ENCODE data around the gene MINDY1.

The MINDY1 gene

GRCh38 chr1:150999926-151000325 is 6.8 kb downstream of the MINDY1 start:
- Histone ChIP-seq H3K4me3 (ENCODE audit: low read depth, low read length) (no peak overlapping the region), H3K9me3 (ENCODE audit: severe bottlenecking) (no peaks in the 10 kb centered on the region), H3K27ac (no peak overlapping the region), H3K36me3 (peaks cover 44% of the 10 kb centered on the region), H3K27me3 (ENCODE audit: insufficient read depth, low read depth, severe bottlenecking) (no peaks in the 10 kb centered on the region)
- no peak for DNase-seq
- TF ChIP-seq CTCF (IDR thresholded peaks at IDR 0.05; ENCODE audit: low read depth, low read length) = no peak

GRCh38 chr1:150999051-150999674 is 7.5 kb downstream of the MINDY1 start:
- no peak overlapping the region for H3K4me3 ChIP-seq (ENCODE audit: low read depth, low read length)
- no peak for TF ChIP-seq CTCF (IDR thresholded peaks at IDR 0.05; ENCODE audit: low read depth, low read length)
- no peak for DNase-seq
- no peaks in the 10 kb centered on the region for H3K27me3 ChIP-seq (ENCODE audit: insufficient read depth, low read depth, severe bottlenecking)
- H3K36me3 ChIP-seq = peaks cover 44% of the 10 kb centered on the region
- H3K27ac ChIP-seq = no peak overlapping the region
- H3K9me3 ChIP-seq (ENCODE audit: severe bottlenecking) = no peaks in the 10 kb centered on the region

GRCh38 chr1:150997949-150998348 is 8.8 kb downstream of the MINDY1 start:
- Histone ChIP-seq H3K27ac (no peak overlapping the region), H3K9me3 (ENCODE audit: severe bottlenecking) (no peaks in the 10 kb centered on the region), H3K36me3 (peaks cover 44% of the 10 kb centered on the region), H3K27me3 (ENCODE audit: insufficient read depth, low read depth, severe bottlenecking) (no peaks in the 10 kb centered on the region), H3K4me3 (ENCODE audit: low read depth, low read length) (no peak overlapping the region)
- no peak for DNase-seq
- no peak for TF ChIP-seq CTCF (IDR thresholded peaks at IDR 0.05; ENCODE audit: low read depth, low read length)

- Histone ChIP-seq H3K27me3 (ENCODE audit: insufficient read depth, low read depth, severe bottlenecking) (no peaks in the 10 kb centered on the region), H3K36me3 (peaks cover 38% of the 10 kb centered on the region), H3K27ac (no peak overlapping the region), H3K4me3 (ENCODE audit: low read depth, low read length) (no peak overlapping the region), H3K9me3 (ENCODE audit: severe bottlenecking) (no peaks in the 10 kb centered on the region)
- no peak for DNase-seq
- no peak for TF ChIP-seq CTCF (IDR thresholded peaks at IDR 0.05; ENCODE audit: low read depth, low read length)
Observed at GRCh38 chr1:150997126-150997872, 9.4 kb downstream of the MINDY1 start.

GRCh38 chr1:150995896-150996295 is 10.8 kb downstream of the MINDY1 start:
- DNase-seq = peak; percentile 71
- Histone ChIP-seq H3K36me3 (peaks cover 29% of the 10 kb centered on the region), H3K27me3 (ENCODE audit: insufficient read depth, low read depth, severe bottlenecking) (no peaks in the 10 kb centered on the region), H3K27ac (no peak overlapping the region), H3K4me3 (ENCODE audit: low read depth, low read length) (no peak overlapping the region), H3K9me3 (ENCODE audit: severe bottlenecking) (no peaks in the 10 kb centered on the region)
- peak; percentile 83 for TF ChIP-seq CTCF (IDR thresholded peaks at IDR 0.05; ENCODE audit: low read depth, low read length)
